HAP-1 (cell line): Measurements from ENCODE around the gene AGBL3.

Source experiments
- DNase-seq, 2 experiments: peaks; one replicate each; pipeline ENCODE4 v3.0.0-alpha.2; 2016 to 2020; ENCODE audit warnings: low spot score in 2 of 2
- H3K27me3 ChIP-seq: fragments of 250-450 bp; sonication (Bioruptor Pico); 2 replicates; pipeline ENCODE4 v1.5.1; 2020; ENCODE audit warnings: low read depth, mild to moderate bottlenecking, moderate library complexity
- H3K36me3 ChIP-seq: fragments of 250-450 bp; sonication (Bioruptor Pico); replicated peaks from 2 replicates; pipeline ENCODE4 v1.5.1; 2020; ENCODE audit warnings: mild to moderate bottlenecking
- H3K4me1 ChIP-seq: fragments of 250-450 bp; sonication (Bioruptor Pico); 2 replicates; pipeline ENCODE4 v1.5.1; 2020; ENCODE audit warnings: mild to moderate bottlenecking
- H3K4me3 ChIP-seq: fragments of 250-450 bp; sonication (Bioruptor Pico); 2 replicates; pipeline ENCODE4 v1.5.1; 2020; ENCODE audit warnings: mild to moderate bottlenecking, moderate library complexity
- H3K9me3 ChIP-seq: fragments of 250-450 bp; sonication (Bioruptor Pico); 2 replicates; pipeline ENCODE4 v1.5.1; 2020; ENCODE audit warnings: mild to moderate bottlenecking, moderate library complexity
- in situ Hi-C: fragments of 300-500 bp; cut with MboI; formaldehyde crosslinking; loops from 3 replicates; pipeline ENCODE4 v1.14.3; 2020; ENCODE audit warnings: low sequenced_read_pairs, inconsistent platforms, mixed read lengths

AGBL3 gene

DNA sequence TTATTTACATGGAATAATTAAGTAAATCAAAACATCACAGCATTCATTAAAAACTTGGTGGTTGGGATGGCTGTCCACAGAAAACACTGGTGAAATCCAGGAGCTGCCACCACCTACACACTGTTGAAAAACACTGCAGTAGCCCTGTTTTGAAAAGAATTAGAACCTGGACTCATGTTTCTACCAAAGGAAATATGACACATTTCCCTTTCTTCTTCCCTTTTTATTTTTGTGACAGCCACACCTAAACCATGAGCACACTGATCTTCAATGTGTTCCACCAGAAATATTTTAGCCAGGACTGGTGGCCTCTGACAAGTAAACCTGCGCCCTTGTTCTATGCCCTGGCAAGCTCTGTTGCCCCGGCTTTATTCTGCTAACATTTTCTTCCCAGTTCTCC is 164.8 kb downstream of the AGBL3 start:
- no peaks in the 10 kb centered on the region for H3K4me1 ChIP-seq
- H3K27me3 ChIP-seq, result no peaks in the 10 kb centered on the region
- H3K36me3 ChIP-seq, result no peaks in the 10 kb centered on the region
- H3K9me3 ChIP-seq, result no peaks in the 10 kb centered on the region; the same call in 1 of the 2 replicates
- no peak overlapping the region for H3K4me3 ChIP-seq
- DNase-seq, result no peak
- in situ Hi-C loops, result loop anchor here (25.0 kb wide), 1 partner anchor 164 kb away; the partner anchor contains the start of gene AGBL3

DNA sequence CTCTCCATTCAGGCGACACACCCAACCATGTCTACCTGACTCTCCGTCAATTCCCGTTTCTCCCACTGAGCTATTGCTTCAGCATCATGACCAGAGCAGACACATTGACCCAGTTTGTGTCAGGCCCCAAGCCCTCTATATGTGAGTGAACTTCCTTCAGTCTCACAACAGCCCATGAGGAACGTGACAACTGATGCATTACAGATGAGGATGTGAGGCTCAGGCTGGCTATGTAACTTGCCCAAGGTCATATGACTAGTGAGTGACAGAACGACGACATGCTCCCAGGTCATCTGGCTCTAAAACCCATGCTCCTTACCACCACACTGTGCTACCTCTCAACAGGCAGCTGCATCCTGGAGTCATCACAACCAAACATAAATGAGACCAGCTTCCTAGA is 165.2 kb downstream of the AGBL3 start:
- Histone ChIP-seq H3K27me3 (no peaks in the 10 kb centered on the region), H3K4me1 (no peaks in the 10 kb centered on the region), H3K4me3 (no peak overlapping the region), H3K9me3 (no peaks in the 10 kb centered on the region; the same call in 1 of the 2 replicates), H3K36me3 (no peaks in the 10 kb centered on the region)
- DNase-seq, result no peak
- in situ Hi-C loops, result loop anchor here (25.0 kb wide), 1 partner anchor 164 kb away; the partner anchor contains the start of gene AGBL3

DNA sequence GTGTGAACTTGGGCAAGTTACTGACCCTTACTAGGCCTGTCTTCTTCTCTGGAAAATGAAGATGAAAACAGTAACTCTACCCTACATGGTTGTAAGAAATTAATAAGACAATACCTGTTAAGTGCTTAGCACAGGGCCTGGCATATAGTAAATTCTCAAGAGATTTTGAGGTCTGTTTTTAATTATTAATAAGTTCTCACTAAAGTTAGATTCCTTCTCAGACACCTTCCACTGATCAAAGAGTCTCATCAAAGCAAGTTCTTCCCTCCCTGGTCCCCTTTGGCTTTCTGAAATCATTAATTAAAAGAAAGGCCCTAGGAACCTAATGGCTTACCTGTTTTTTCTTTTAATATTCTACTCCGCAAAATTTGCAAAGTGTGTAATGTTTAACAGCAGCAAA is 166.1 kb downstream of the AGBL3 start:
- in situ Hi-C loops, result loop anchor here (25.0 kb wide), 1 partner anchor 165 kb away; the partner anchor contains the start of gene AGBL3
- H3K9me3 ChIP-seq, result no peaks in the 10 kb centered on the region; the same call in 1 of the 2 replicates
- DNase-seq, result no peak
- H3K4me1 ChIP-seq, result no peaks in the 10 kb centered on the region
- no peaks in the 10 kb centered on the region for H3K36me3 ChIP-seq
- no peak overlapping the region for H3K4me3 ChIP-seq
- H3K27me3 ChIP-seq, result no peaks in the 10 kb centered on the region

DNA sequence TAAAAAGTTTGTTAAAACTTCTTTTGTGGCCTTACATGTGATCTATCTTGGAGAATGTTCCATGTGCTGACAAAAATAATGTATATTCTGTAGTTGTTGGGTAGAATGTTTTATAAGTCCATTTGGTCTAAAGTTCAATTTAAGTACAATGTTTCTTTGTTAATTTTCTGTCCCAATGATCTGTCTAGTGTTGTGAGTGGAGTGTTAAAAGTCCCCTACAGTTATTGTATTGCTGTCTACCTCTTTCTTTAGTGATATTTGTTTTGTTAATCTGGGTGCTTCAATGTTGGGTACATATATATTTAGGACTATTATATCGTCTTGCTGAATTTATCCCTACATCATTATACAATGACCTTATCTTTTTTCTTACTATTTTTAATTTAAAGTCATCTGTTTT is 168.4 kb downstream of the AGBL3 start:
- no peaks in the 10 kb centered on the region for H3K36me3 ChIP-seq
- no peak overlapping the region for H3K4me3 ChIP-seq
- no peaks in the 10 kb centered on the region for H3K27me3 ChIP-seq
- H3K4me1 ChIP-seq, result no peaks in the 10 kb centered on the region
- DNase-seq, result no peak
- H3K9me3 ChIP-seq, result no peaks in the 10 kb centered on the region; the same call in 1 of the 2 replicates
- in situ Hi-C loops, result loop anchor here (25.0 kb wide), 1 partner anchor 167 kb away; the partner anchor contains the start of gene AGBL3

DNA sequence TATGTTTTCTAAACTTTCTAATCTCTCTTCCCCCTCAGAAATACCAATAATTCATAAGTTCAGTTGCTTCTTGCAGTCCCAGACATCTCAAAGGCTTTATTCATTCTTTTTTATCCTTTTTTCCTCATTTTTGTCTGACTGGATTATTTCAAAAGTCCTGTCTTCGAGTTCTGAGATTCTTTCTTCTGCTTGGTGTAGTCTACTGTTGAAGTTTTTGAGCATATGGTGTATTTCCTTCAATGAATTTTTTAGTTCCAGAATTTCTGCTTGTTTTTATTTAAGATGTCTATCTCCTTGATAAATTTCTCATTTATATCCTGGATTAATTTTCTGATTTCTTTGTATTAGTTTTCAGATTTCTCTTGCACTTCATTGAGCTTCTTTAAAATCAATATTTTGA is 170.0 kb downstream of the AGBL3 start:
- Histone ChIP-seq H3K4me1 (no peaks in the 10 kb centered on the region; the same call in 1 of the 2 replicates), H3K4me3 (no peak overlapping the region), H3K9me3 (no peaks in the 10 kb centered on the region; the same call in 1 of the 2 replicates), H3K27me3 (no peaks in the 10 kb centered on the region), H3K36me3 (no peaks in the 10 kb centered on the region; the same call in 1 of the 2 replicates)
- DNase-seq, result no peak
- in situ Hi-C loops, result loop anchor here (25.0 kb wide), 1 partner anchor 169 kb away; the partner anchor contains the start of gene AGBL3

DNA sequence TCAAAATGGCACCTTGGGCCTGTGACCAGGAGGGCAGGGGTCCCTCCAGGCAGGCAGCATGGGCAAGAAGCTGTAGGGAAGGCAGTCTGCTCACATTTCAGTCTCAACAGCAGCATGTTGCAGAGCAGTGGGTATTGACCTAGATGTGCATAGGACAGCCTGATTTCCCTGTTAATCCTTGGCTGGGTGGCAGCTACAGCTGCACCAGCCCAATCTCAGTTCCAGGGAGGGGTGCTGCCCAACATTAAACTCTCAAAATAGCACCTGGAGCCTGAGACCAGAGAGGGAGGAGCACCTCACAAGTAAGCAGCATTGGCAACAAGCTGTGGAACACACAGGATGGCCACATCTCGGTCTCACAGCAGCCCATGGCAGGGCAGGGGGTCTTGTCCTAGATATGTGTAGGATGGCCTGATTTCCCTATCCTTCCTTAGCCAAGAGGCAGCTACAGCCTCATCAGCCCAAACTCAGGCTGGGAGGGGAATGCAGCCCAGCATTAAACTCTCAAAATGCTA is 171.9 kb downstream of the AGBL3 start:
- Histone ChIP-seq H3K4me1 (no peaks in the 10 kb centered on the region; the same call in 1 of the 2 replicates), H3K9me3 (peaks cover 6% of the 10 kb centered on the region; the same call in 1 of the 2 replicates)
- in situ Hi-C loops, result loop anchor here (25.0 kb wide), 1 partner anchor 171 kb away; the partner anchor contains the start of gene AGBL3

DNA sequence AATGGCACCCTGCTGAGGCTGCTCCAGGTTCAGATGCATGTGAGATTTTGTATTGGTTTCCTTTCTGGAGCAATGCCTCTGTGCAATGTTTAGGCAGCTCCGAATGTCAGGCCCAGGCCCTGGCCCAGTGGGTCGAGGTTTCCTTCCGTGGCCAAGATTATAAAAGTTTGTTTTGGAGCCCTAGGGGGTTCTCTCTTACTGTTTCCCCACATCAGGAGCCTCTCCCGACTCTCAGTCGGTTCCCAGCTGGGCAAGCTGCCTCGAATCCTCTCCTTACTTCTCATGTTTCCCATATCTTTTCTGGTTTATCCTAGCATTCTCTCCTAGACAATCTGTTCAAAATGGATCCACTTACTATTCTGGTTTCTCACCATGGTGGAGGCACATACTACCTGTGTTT is 172.6 kb downstream of the AGBL3 start:
- Histone ChIP-seq H3K4me1 (no peaks in the 10 kb centered on the region; the same call in 1 of the 2 replicates), H3K36me3 (peaks cover 3% of the 10 kb centered on the region; the same call in 1 of the 2 replicates), H3K27me3 (no peaks in the 10 kb centered on the region), H3K4me3 (no peak overlapping the region), H3K9me3 (peaks cover 6% of the 10 kb centered on the region; the same call in 1 of the 2 replicates)
- in situ Hi-C loops, result loop anchor here (25.0 kb wide), 1 partner anchor 172 kb away; the partner anchor contains the start of gene AGBL3
- DNase-seq, result no peak

More for the DNA sequence above, 171.9 kb downstream of the AGBL3 start:
- no peaks in the 10 kb centered on the region; the same call in 1 of the 2 replicates for H3K36me3 ChIP-seq
- H3K27me3 ChIP-seq, result no peaks in the 10 kb centered on the region
- no peak overlapping the region for H3K4me3 ChIP-seq
- no peak for DNase-seq

DNA sequence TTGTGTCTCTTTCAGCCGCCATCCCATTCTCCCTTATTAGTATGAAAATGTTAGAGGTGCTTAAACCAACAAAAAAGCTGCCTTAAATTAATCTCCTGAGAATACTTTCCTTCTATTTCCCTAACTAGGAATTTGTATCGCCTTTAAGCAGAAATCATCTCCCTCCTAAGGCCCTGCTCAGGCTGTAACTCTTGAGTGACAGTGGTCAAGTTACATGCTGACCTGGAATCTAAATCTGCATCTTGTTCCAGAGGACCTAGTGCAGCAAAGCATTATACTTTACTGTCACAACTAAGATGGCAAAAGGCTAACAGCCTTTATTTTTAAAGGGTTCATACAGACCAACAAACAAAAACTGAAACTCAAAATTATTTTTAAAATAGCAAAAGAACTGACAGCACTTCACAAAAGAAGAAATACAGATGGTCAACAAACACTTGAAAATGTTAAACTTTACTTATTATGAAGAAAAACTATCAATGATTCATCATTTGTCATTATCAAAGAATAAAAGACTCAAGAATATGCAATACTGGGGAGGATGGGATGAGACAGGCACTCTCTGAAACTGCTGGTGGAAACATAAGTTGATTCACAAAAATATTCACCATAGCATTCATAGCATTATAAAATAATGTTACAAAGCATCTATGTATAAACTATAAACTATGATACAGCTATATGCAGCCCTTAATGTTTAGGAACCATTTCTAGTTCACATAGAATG is 173.2 kb downstream of the AGBL3 start:
- Histone ChIP-seq H3K4me1 (no peaks in the 10 kb centered on the region; the same call in 1 of the 2 replicates), H3K36me3 (peaks cover 9% of the 10 kb centered on the region; the same call in 1 of the 2 replicates), H3K4me3 (no peak overlapping the region), H3K27me3 (no peaks in the 10 kb centered on the region), H3K9me3 (peaks cover 6% of the 10 kb centered on the region; the same call in 1 of the 2 replicates)
- in situ Hi-C loops, result loop anchor here (25.0 kb wide), 1 partner anchor 172 kb away; the partner anchor contains the start of gene AGBL3
- DNase-seq, result no peak

DNA sequence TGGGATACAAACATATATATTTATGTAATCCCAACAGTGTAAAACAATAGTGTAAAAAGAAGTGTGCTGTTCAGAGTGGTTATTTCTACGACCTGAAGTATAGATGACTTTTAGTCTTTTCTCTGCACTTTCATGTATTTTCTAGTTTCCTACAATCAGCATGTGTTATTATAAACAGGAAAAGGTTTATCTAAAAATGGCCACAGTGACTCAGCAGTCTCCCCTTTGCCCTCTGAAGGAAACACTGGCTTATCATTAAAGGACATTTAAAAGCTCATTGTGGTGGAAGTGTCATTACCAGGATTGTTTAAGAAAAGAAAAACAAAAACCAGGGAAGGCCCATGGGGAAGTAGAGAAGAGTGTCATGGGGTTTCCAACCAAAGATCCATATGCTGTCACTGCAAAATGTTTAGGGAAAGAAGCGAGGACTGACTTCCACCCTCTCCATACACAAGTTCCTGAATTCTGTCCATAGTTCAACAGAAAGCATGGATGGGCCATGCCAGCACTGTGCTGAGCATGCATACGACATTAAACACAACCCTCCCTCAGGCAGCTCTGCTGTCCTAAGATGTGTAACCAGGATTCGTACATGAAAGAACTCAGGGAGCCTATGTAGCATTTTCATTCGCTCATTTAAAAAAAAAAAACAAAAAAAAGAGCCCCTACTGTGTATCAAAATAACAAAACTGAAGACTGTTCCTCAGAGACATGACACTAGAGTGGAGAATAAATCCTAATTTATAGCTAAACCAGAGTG is 174.0 kb downstream of the AGBL3 start:
- no peak for DNase-seq
- Histone ChIP-seq H3K27me3 (no peaks in the 10 kb centered on the region), H3K9me3 (0 out of 2 replicates have a peak, but pooled peaks cover 6% of the 10 kb centered on the region), H3K4me1 (no peaks in the 10 kb centered on the region; the same call in 1 of the 2 replicates), H3K36me3 (peaks cover 17% of the 10 kb centered on the region), H3K4me3 (no peak overlapping the region)
- in situ Hi-C loops, result loop anchor here (25.0 kb wide), 1 partner anchor 173 kb away; the partner anchor contains the start of gene AGBL3

DNA sequence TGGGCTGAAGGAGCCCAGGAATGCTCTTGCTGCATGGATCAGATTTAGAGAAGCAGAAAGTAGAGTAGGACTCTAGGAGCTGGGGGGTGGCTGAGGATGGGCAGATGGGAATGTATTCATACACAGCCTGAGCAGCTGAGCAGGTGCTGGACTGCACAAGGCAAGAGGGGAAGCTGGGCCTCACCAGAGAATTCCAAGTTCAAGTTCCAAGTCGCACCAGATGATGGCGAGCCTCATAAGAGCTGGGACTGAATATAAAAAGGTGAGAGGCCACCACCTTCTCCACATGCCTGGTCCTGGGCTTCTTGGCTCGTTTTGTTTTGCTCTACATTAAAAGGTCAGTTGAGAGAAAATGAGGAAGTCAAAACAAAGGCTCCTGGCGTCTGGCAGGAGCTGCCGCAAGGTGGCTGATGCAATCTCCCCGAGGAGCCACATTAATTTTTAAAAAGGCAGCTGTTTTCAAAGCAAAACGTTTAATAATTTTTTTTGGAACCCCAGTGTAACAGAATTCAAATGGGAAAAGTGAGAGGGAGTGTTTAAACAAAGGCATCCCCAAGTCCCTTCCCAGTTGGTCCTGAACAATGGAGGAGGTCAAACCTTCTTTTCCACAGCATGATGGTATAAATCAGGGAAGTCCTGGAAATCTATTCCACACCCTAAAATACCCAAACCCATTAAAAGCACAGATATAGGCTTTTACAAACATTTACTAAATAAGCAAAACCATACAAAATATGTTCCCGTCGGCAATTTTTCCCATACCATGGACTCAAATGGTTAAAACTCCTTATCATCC is 174.7 kb downstream of the AGBL3 start:
- in situ Hi-C loops, result loop anchor here (25.0 kb wide), 1 partner anchor 174 kb away; the partner anchor contains the start of gene AGBL3
- H3K4me1 ChIP-seq, result no peaks in the 10 kb centered on the region; the same call in 1 of the 2 replicates
- no peak for DNase-seq
- 0 out of 2 replicates have a peak, but pooled peaks cover 6% of the 10 kb centered on the region for H3K9me3 ChIP-seq
- no peaks in the 10 kb centered on the region for H3K27me3 ChIP-seq
- H3K36me3 ChIP-seq, result peaks cover 24% of the 10 kb centered on the region
- no peak overlapping the region for H3K4me3 ChIP-seq

DNA sequence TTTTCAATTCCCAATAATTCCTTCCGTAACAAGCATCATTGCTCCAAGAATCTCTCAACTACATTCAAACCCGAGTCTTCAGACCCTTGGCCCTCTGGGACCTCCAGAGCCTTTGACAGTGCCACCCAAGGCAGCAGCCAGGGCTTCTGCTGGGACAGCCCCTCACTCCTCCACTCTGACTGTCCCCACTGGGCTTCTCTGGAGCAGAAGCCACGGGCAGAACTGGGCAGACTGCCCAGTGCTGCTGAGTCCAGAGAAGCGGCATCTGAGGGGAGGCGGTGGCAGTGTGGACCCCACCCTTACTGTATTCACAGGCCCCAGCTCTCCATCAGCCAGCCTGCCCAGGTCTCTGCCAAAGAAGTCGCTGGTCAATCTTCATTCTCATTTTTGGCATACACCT is 175.4 kb downstream of the AGBL3 start:
- in situ Hi-C loops, result loop anchor here (25.0 kb wide), 1 partner anchor 174 kb away; the partner anchor contains the start of gene AGBL3
- Histone ChIP-seq H3K9me3 (0 out of 2 replicates have a peak, but pooled peaks cover 6% of the 10 kb centered on the region), H3K4me3 (no peak overlapping the region), H3K27me3 (no peaks in the 10 kb centered on the region), H3K36me3 (peaks cover 31% of the 10 kb centered on the region), H3K4me1 (no peaks in the 10 kb centered on the region; the same call in 1 of the 2 replicates)
- DNase-seq, result no peak

DNA sequence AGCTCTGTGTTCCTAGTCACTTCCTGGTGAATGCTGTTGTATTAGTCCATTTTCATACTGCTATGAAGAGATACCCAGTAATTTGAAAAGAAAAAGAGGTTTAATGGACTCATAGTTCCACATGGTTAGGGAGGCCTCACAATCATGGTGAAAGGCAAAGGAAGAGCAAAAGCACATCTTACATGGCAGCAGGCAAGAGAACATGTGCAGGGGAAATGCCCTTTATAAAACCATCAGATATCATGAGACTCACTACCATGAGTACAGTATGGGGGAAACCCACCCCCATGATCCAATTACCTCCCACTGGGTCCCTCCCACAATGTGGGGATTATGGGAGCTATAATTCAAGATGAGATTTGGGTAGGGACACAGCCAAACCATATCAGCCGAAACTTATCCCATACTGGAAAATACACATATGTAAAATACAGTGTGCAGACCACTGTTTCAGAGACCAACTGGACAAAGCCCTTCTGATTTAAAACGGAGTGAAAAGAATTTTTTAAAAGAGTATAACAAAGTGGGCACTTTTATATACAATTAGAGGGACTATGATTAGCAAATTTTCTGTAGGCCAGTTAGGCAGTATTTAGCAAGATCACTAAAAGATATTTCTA is 176.2 kb downstream of the AGBL3 start:
- Histone ChIP-seq H3K36me3 (peaks cover 39% of the 10 kb centered on the region), H3K27me3 (no peaks in the 10 kb centered on the region), H3K4me3 (no peak overlapping the region), H3K4me1 (no peaks in the 10 kb centered on the region; the same call in 1 of the 2 replicates), H3K9me3 (0 out of 2 replicates have a peak, but pooled peaks cover 6% of the 10 kb centered on the region)
- in situ Hi-C loops, result loop anchor here (25.0 kb wide), 1 partner anchor 175 kb away; the partner anchor contains the start of gene AGBL3
- no peak for DNase-seq
